Transverse colon (tissue), 3 donors: Measurements from ENCODE around the gene ATG13.

Experiments used
- CTCF ChIP-seq, 5 experiments: fragments of 200-600 bp in 3 of 5; fragments of 450-650 bp in 2 of 5; sonication (generic) in 3 of 5; IDR thresholded peaks; 1 replicate in 2 of 5; 2 replicates in 3 of 5; pipeline ENCODE4 v1.5.1; 2016 to 2017; ENCODE audit warnings: antibody characterized with exemption in 5 of 5, inconsistent platforms in 3 of 5, mild to moderate bottlenecking in 2 of 5, moderate library complexity in 1 of 5
- EP300 ChIP-seq: sonication (generic); formaldehyde crosslinking; IDR thresholded peaks from one replicate; pipeline ENCODE4 v1.6.1; 2017; ENCODE audit warnings: antibody characterized with exemption, low read depth
- POLR2A ChIP-seq: fragments of 450-650 bp; IDR thresholded peaks from one replicate; pipeline ENCODE4 v1.6.1; 2016; ENCODE audit warnings: antibody characterized with exemption, mild to moderate bottlenecking, moderate library complexity

GRCh38 chr11:46599340-46600193, 17.8 kb upstream of the ATG13 start:
- TF ChIP-seq POLR2A (no peak), CTCF (IDR thresholded peaks at IDR 0.05) (no peak), EP300 (no peak)
